Eye (tissue), 1 donor: ENCODE data around the gene PILRB.
"Not testable (repeated sequence)": the region's sequence is repeated elsewhere in the genome, so short reads cannot be mapped to it uniquely, and the experiment has no call there.

ENCODE experiments used
- DNase-seq: peaks from one replicate; pipeline ENCODE4 v3.0.0-alpha.2; 2015

PILRB gene

GRCh38 chr7:100378114-100378755 is 20.3 kb downstream of the PILRB start:
- no peak for DNase-seq

- no peak for DNase-seq
These were observed 22.3 kb downstream of the PILRB start for GRCh38 chr7:100380196-100380595.

GRCh38 chr7:100381531-100382233 is 23.8 kb downstream of the PILRB start:
- not testable (repeated sequence) for DNase-seq

GRCh38 chr7:100382234-100382853 is 24.4 kb downstream of the PILRB start:
- DNase-seq: not testable (repeated sequence)

GRCh38 chr7:100384628-100385294 is 26.8 kb downstream of the PILRB start:
- no peak for DNase-seq

- DNase-seq: no peak
These were observed 29.0 kb downstream of the PILRB start for GRCh38 chr7:100386940-100387339.

- DNase-seq: no peak
These were observed 29.8 kb downstream of the PILRB start for GRCh38 chr7:100387695-100388094.

- DNase-seq: no peak
These were observed 31.6 kb downstream of the PILRB start for GRCh38 chr7:100389437-100390088.

- DNase-seq: no peak
These were observed 32.5 kb downstream of the PILRB start for GRCh38 chr7:100390286-100391009.

GRCh38 chr7:100393233-100393905 is 35.5 kb downstream of the PILRB start:
- no peak for DNase-seq

GRCh38 chr7:100394077-100394476 is 36.2 kb downstream of the PILRB start:
- no peak for DNase-seq

GRCh38 chr7:100396421-100396982 is 38.6 kb downstream of the PILRB start:
- DNase-seq: no peak

GRCh38 chr7:100397315-100398081 is 39.6 kb downstream of the PILRB start:
- no peak for DNase-seq

GRCh38 chr7:100398239-100398638 is 40.3 kb downstream of the PILRB start:
- DNase-seq: no peak

- DNase-seq: no peak
These were observed 42.1 kb downstream of the PILRB start for GRCh38 chr7:100400041-100400440.

- peak; percentile 28 for DNase-seq
These were observed 42.7 kb downstream of the PILRB start for GRCh38 chr7:100400656-100401055.

- no peak for DNase-seq
These were observed 43.9 kb downstream of the PILRB start for GRCh38 chr7:100401811-100402210.

GRCh38 chr7:100402241-100402640 is 44.3 kb downstream of the PILRB start:
- no peak for DNase-seq

- DNase-seq: no peak
These were observed 48.9 kb downstream of the PILRB start for GRCh38 chr7:100406767-100407166.
